ENCODE results near the gene POU2F1. TPM values are rescaled to one million over a fixed set of nuclear protein-coding genes. Genes with fewer than 3 reads are reported as not detected.

The POU2F1 gene
- total RNA-seq, 4 donors from 2014 or later = 3.8 to 7.3 (median 4.8) TPM

GRCh38 chr1:167297222-167298214, 76.8 kb downstream of the POU2F1 start:
- Histone ChIP-seq H3K27me3 (no peaks in the 10 kb centered on the region), H3K27ac (peak overlapping the region; percentile 6 to 61 (median 30)), H3K9me3 (no peaks in the 10 kb centered on the region), H3K4me1 (peaks cover 19 to 28% of the 10 kb centered on the region in 2 donors), H3K4me3 (no peak overlapping the region), H3K36me3 (no peaks in the 10 kb centered on the region)
- TF ChIP-seq, protein P1, sequence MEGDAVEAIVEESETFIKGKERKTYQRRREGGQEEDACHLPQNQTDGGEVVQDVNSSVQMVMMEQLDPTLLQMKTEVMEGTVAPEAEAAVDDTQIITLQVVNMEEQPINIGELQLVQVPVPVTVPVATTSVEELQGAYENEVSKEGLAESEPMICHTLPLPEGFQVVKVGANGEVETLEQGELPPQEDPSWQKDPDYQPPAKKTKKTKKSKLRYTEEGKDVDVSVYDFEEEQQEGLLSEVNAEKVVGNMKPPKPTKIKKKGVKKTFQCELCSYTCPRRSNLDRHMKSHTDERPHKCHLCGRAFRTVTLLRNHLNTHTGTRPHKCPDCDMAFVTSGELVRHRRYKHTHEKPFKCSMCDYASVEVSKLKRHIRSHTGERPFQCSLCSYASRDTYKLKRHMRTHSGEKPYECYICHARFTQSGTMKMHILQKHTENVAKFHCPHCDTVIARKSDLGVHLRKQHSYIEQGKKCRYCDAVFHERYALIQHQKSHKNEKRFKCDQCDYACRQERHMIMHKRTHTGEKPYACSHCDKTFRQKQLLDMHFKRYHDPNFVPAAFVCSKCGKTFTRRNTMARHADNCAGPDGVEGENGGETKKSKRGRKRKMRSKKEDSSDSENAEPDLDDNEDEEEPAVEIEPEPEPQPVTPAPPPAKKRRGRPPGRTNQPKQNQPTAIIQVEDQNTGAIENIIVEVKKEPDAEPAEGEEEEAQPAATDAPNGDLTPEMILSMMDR (IDR thresholded peaks at IDR 0.05 in 4 of 5, conservative IDR thresholded peaks at IDR 0.05 in 1 of 5) = no peak
- no peak for TF ChIP-seq POLR2A (IDR thresholded peaks at IDR 0.05)
- in situ Hi-C loops (cut with MboI; ENCODE audit: low sequenced_read_pairs in 4 of 4) (no loop called here), intact Hi-C loops (cut with DNase I; ENCODE audit: low total_unique reads) (no loop called here)
- ATAC-seq (peak; percentile 68 to 89), DNase-seq (peak; percentile 12 to 28)

DNA sequence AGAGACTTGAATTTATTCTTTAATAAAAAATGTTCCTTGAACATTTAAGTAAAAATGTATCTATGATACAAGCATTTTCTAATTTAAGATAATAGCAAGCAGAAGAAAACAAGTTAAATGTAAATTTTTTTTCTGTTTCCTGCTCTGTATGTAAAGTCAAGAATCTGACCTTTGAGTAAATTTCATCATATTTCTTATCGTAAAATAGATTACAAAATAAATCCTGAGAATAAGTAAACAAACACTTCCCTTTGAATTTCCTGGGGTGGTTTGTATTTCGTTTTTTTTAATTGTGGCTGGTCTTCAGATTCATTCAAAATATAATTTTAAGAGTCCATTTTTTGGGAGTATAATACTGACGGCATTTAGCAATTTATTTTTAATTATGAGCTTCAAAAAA, 77.6 kb downstream of the POU2F1 start:
- intact Hi-C loops (cut with DNase I; ENCODE audit: low total_unique reads) = no loop called here
- H3K9me3 ChIP-seq = no peaks in the 10 kb centered on the region

DNA sequence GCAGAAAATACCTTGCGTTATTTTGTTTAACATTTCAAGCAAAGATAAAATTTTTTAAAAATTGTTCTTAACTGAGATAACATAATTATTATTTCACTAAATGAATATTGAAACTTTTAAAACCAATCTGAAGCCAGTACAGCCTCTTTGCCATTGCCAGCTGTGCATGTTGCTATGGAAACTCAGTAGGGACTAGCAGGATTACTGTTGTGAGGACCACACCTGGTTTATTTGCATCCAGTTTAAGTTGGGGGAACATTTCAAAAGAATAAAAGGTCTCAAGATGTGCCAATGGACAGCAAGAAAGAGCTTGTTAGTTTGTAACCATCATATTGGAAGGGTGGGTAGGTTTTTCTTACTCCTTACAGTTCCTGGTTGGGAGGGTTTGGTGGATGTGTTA, 80.7 kb downstream of the POU2F1 start:
- no peak overlapping the region for H3K27ac ChIP-seq
- in situ Hi-C loops (cut with MboI; ENCODE audit: low sequenced_read_pairs in 4 of 4) (no loop called here), intact Hi-C loops (cut with DNase I; ENCODE audit: low total_unique reads) (no loop called here)
- ATAC-seq (no peak), DNase-seq (no peak)
- H3K36me3 ChIP-seq = no peaks in the 10 kb centered on the region
- no peak for TF ChIP-seq POLR2A (IDR thresholded peaks at IDR 0.05)
- TF ChIP-seq, protein P1 (IDR thresholded peaks at IDR 0.05 in 4 of 5, conservative IDR thresholded peaks at IDR 0.05 in 1 of 5) = no peak
- H3K4me3 ChIP-seq = no peak overlapping the region
- no peaks in the 10 kb centered on the region for H3K27me3 ChIP-seq
- H3K9me3 ChIP-seq = no peaks in the 10 kb centered on the region
- H3K4me1 ChIP-seq = peaks cover 17 to 36% of the 10 kb centered on the region in 2 donors

More for the DNA sequence above, 77.6 kb downstream of the POU2F1 start:
- H3K27ac ChIP-seq = no peak overlapping the region
- in situ Hi-C loops (cut with MboI; ENCODE audit: low sequenced_read_pairs in 4 of 4) = no loop called here
- no peak overlapping the region for H3K4me3 ChIP-seq
- no peak for TF ChIP-seq POLR2A (IDR thresholded peaks at IDR 0.05)
- TF ChIP-seq, protein P1 (IDR thresholded peaks at IDR 0.05 in 4 of 5, conservative IDR thresholded peaks at IDR 0.05 in 1 of 5) = no peak
- no peaks in the 10 kb centered on the region for H3K27me3 ChIP-seq
- no peak for DNase-seq
- peaks cover 19 to 31% of the 10 kb centered on the region in 2 donors for H3K4me1 ChIP-seq
- no peaks in the 10 kb centered on the region for H3K36me3 ChIP-seq
- ATAC-seq = no peak

- no peak for ATAC-seq
Measured at GRCh38 chr1:167304165-167304564, 83.5 kb downstream of the POU2F1 start.

More at GRCh38 chr1:167304165-167304564, 83.5 kb downstream of the POU2F1 start:
- Histone ChIP-seq H3K4me1 (peaks cover 5 to 16% of the 10 kb centered on the region in 2 donors), H3K9me3 (no peaks in the 10 kb centered on the region), H3K36me3 (no peaks in the 10 kb centered on the region), H3K27me3 (no peaks in the 10 kb centered on the region), H3K27ac (no peak overlapping the region), H3K4me3 (no peak overlapping the region)
- TF ChIP-seq, protein P1 (IDR thresholded peaks at IDR 0.05 in 4 of 5, conservative IDR thresholded peaks at IDR 0.05 in 1 of 5) = no peak
- TF ChIP-seq POLR2A (IDR thresholded peaks at IDR 0.05) = no peak
- DNase-seq = no peak
- intact Hi-C loops (cut with DNase I; ENCODE audit: low total_unique reads) (no loop called here), in situ Hi-C loops (cut with MboI; ENCODE audit: low sequenced_read_pairs in 4 of 4) (no loop called here)
